Measurements from ENCODE around the gene DARS1.

- TF ChIP-seq CTCF (conservative IDR thresholded peaks at IDR 0.05; ENCODE audit: low read depth in 2 of 2) (no peak), POLR2AphosphoS5 (IDR thresholded peaks at IDR 0.05; ENCODE audit: low read depth) (no peak), EZH2 (IDR thresholded peaks at IDR 0.05; ENCODE audit: low read depth, unreplicated experiment) (no peak), EZH2phosphoT487 (IDR thresholded peaks at IDR 0.05; ENCODE audit: unreplicated experiment) (no peak), JUNB (IDR thresholded peaks at IDR 0.05; ENCODE audit: unreplicated experiment) (no peak), ETS1 (IDR thresholded peaks at IDR 0.05) (no peak), CREB1 (CRISPR knock-in tag; IDR thresholded peaks at IDR 0.05; ENCODE audit: low read depth) (no peak), REST (IDR thresholded peaks at IDR 0.05; ENCODE audit: unreplicated experiment) (no peak), NANOG (IDR thresholded peaks at IDR 0.05; ENCODE audit: borderline replicate concordance) (no peak), ZNF114 (CRISPR knock-in tag; IDR thresholded peaks at IDR 0.05) (no peak), ZNF462 (CRISPR knock-in tag; IDR thresholded peaks at IDR 0.05) (no peak)
Measured at GRCh38 chr2:135894930-135895329, 90.5 kb downstream of the DARS1 start.

Measured in GM23338 (cell line).